B cell (primary cell): ENCODE data around the gene CDC42BPB. TPM values are rescaled to one million over a fixed set of nuclear protein-coding genes. Genes with fewer than 3 reads are reported as not detected.
A peak's percentile ranks its signal among the peaks of the same experiment; 100 is the strongest.

ENCODE experiments used
- ATAC-seq: fragments of 200-7000 bp; cut with Tn5 transposase; one replicate; pipeline ENCODE4 v1.10.0; 2021; ENCODE audit warnings: low read depth, mild to moderate bottlenecking, moderate number of reproducible peaks, moderate library complexity
- CTCF ChIA-PET: fragments of 350-600 bp; sonication (Branson Sonifier 250); formaldehyde crosslinking; loops from one replicate; lab custom pipeline; 2021; ENCODE audit warnings: antibody characterized with exemption, inconsistent platforms; lab: Charles Lee
- POLR2A ChIA-PET: fragments of 350-600 bp; sonication (Branson Sonifier 250); formaldehyde crosslinking; loops from one replicate; lab custom pipeline; 2021; ENCODE audit warnings: antibody characterized with exemption; lab: Charles Lee
- DNase-seq: peaks from one replicate; pipeline ENCODE4 v3.0.0; 2013
- H2AFZ ChIP-seq: 2 replicates; pipeline ENCODE4 v1.6.1; 2012; ENCODE audit warnings: mild to moderate bottlenecking, low read depth, low read length; ENCODE audit not compliant: insufficient read depth, poor library complexity, severe bottlenecking
- H3K27ac ChIP-seq, 2 donors: 1 replicate in 1 of 2; 2 replicates in 1 of 2; pipeline ENCODE4 v1.5.1; 2012 to 2013; ENCODE audit warnings: low read length in 2 of 2, mild to moderate bottlenecking in 2 of 2, moderate library complexity in 1 of 2
- H3K27me3 ChIP-seq, 4 experiments: fragments of 200-600 bp in 1 of 4; sonication (generic) in 1 of 4; replicated peaks in 1 of 4; 1 replicate in 2 of 4; 2 replicates in 2 of 4; pipeline versions ENCODE4 v1.6.1 to v1.7.0; 2013 to 2016; ENCODE audit warnings: low read length in 3 of 4, mild to moderate bottlenecking in 2 of 4, mixed read lengths in 1 of 4, moderate library complexity in 1 of 4; ENCODE audit not compliant: insufficient read depth in 4 of 4, control insufficient read depth in 3 of 4; ENCODE audit errors: control extremely low read depth in 1 of 4
- H3K36me3 ChIP-seq, 2 experiments: replicated peaks in 1 of 2; 1 replicate in 1 of 2; 2 replicates in 1 of 2; pipeline versions ENCODE4 v1.6.1 to v1.7.1; 2013; ENCODE audit warnings: low read length in 1 of 2; ENCODE audit not compliant: insufficient read depth in 2 of 2, control insufficient read depth in 1 of 2; ENCODE audit errors: control extremely low read depth in 1 of 2, extremely low read depth in 1 of 2
- H3K4me1 ChIP-seq, 2 donors: fragments of 200-600 bp in 1 of 2; sonication (generic) in 1 of 2; 1 replicate in 1 of 2; 2 replicates in 1 of 2; pipeline versions ENCODE4 v1.5.1 to v1.6.1; 2013 to 2017; ENCODE audit warnings: low read length in 2 of 2; ENCODE audit not compliant: control insufficient read depth in 2 of 2, insufficient read depth in 2 of 2
- H3K4me2 ChIP-seq: replicated peaks from 2 replicates; pipeline ENCODE3; 2012; ENCODE audit warnings: mild to moderate bottlenecking, low read depth, low read length; ENCODE audit not compliant: poor library complexity, severe bottlenecking
- H3K4me3 ChIP-seq, 5 experiments: fragments of 200-600 bp in 1 of 5; sonication (generic) in 1 of 5; 1 replicate in 3 of 5; 2 replicates in 2 of 5; pipeline versions ENCODE4 v1.5.1 to v1.7.0; 2011 to 2016; ENCODE audit warnings: low read length in 4 of 5, mild to moderate bottlenecking in 4 of 5, low read depth in 2 of 5, control low read depth in 1 of 5, moderate library complexity in 1 of 5; ENCODE audit not compliant: insufficient read depth in 1 of 5; ENCODE audit errors: control extremely low read depth in 1 of 5, extremely low read depth in 1 of 5
- H3K79me2 ChIP-seq: fragments of 200-600 bp; sonication (generic); one replicate; pipeline ENCODE4 v1.6.0; 2016; ENCODE audit warnings: low read length; ENCODE audit not compliant: control insufficient read depth, insufficient read depth
- H3K9ac ChIP-seq: fragments of 200-600 bp; sonication (generic); 2 replicates; pipeline ENCODE4 v1.6.1; 2017; ENCODE audit warnings: mild to moderate bottlenecking, low read length, moderate library complexity
- H3K9me3 ChIP-seq, 3 donors: one replicate each; pipeline versions ENCODE4 v1.6.1 to v1.7.1; 2013; ENCODE audit warnings: low read length in 2 of 3; ENCODE audit not compliant: control insufficient read depth in 2 of 3, insufficient read depth in 1 of 3; ENCODE audit errors: control extremely low read depth in 1 of 3
- H4K20me1 ChIP-seq: 2 replicates; pipeline ENCODE4 v1.6.0; 2012; ENCODE audit warnings: mild to moderate bottlenecking, low read length; ENCODE audit not compliant: insufficient read depth, control insufficient read depth, poor library complexity, severe bottlenecking
- H3K27ac Mint-ChIP-seq: one replicate; pipeline ENCODE4 v1.8.0; 2021; ENCODE audit warnings: mixed read lengths
- H3K27me3 Mint-ChIP-seq: one replicate; pipeline ENCODE4 v1.8.0; 2021; ENCODE audit warnings: mixed read lengths
- H3K4me1 Mint-ChIP-seq: one replicate; pipeline ENCODE4 v1.8.0; 2021; ENCODE audit warnings: mixed read lengths
- H3K4me3 Mint-ChIP-seq: one replicate; pipeline ENCODE4 v1.8.0; 2021; ENCODE audit warnings: mixed read lengths
- H3K9me3 Mint-ChIP-seq: one replicate; pipeline ENCODE4 v1.8.0; 2022; ENCODE audit warnings: mixed read lengths; ENCODE audit not compliant: insufficient read depth
- CTCF ChIP-seq: fragments of 200-600 bp; IDR thresholded peaks from one replicate; pipeline ENCODE4 v1.8.0; 2022; ENCODE audit warnings: antibody characterized with exemption, mild to moderate bottlenecking
- EZH2 ChIP-seq: IDR thresholded peaks from 2 replicates; pipeline ENCODE4 v1.6.1; 2012; ENCODE audit warnings: borderline replicate concordance, low read depth, mild to moderate bottlenecking, moderate library complexity, low read length; ENCODE audit not compliant: insufficient read depth, poor library complexity, severe bottlenecking
- WGBS: methylation state at CpG from one replicate; pipeline ENCODE4 v1.1.5; 2013; ENCODE audit warnings: missing lambda C conversion rate; ENCODE audit not compliant: insufficient coverage; 5-methylcytosine and 5-hydroxymethylcytosine counted together
- intact Hi-C: fragments of 100-400 bp; cut with micrococcal nuclease; formaldehyde crosslinking; loops from one replicate; pipeline ENCODE4 v1.10.0; 2022
- polyA plus RNA-seq: library from polyadenylated mRNA; depleted of rRNA; stranded (reverse); fragments of >200 nt; gene quantifications from 2 replicates; pipeline ENCODE4 v1.2.3, GENCODE V29; 2012
- total RNA-seq, 2 donors: library from RNA; stranded (reverse); fragments of 120-200 nt in 1 of 2; gene quantifications; 1 replicate in 1 of 2; 2 replicates in 1 of 2; pipeline versions ENCODE4 v1.2.3 to v1.2.4, GENCODE V29; 2013 to 2022

CDC42BPB gene
- total and polyA plus RNA-seq, 2 donors (not counting 1 experiment from before 2014, with no cell fraction given): 23.9 to 52.5 TPM

DNA sequence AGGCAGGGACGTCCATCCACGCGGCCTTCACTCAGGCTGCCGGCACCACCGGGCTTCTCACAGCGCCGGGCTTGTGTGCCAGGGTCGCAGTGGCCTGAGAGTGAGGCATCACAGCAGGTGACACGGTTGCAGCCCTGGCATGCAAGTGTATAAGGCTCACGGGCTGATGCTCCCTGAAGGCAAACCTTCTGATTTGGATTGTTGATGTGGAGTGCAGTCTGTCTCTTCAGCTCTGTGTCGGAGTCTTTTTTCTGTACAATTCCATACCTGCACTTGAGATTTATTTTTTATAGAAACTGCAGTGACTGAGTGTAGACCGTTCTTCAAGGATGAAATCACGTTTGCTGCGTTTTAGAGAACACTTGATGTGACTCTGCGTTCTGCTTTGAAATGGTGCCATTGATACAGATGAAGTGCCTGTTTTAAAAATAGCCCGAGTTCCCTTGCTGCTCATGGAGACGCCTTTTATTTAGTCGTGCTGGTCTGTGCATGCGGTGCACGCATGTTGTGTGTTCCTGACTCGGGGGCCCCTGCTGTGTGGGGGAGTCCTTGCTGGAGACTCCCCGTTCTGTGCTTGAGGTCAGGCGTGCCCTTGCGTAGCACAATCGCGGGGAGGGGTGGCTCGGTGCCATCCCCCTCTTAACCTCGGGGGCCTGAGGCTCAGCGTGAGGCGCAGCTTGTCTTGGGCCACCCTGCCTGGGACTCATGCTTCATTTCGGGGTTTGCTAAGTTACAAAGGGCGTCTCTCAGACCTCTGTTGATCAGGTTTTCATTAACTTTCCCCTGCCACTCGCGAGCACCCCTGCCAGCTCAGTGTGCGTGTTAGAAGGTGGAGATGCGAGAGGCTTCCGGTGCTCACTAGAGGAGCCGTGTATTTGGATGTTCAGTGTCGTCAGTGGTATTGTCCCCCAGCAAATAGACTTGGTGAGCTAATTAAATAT, 156.4 kb downstream of the CDC42BPB start:
- Histone ChIP-seq H3K4me3 (peak overlapping the region in 4 of 5 experiments; percentile 15 to 45 (median 30)), H3K27ac (peak overlapping the region; percentile 91 to 93), H4K20me1 (no peaks in the 10 kb centered on the region), H3K9ac (peak overlapping the region; percentile 44), H3K4me1 (peaks cover 62 to 71% of the 10 kb centered on the region in 2 donors), H3K79me2 (peaks cover 32% of the 10 kb centered on the region), H3K9me3 (peaks cover 0 to 3% (median 0%) of the 10 kb centered on the region in 3 donors), H3K36me3 (peaks cover 0 to 55% of the 10 kb centered on the region in 2 experiments), H2AFZ (peak overlapping the region; percentile 50), H3K27me3 (no peaks in the 10 kb centered on the region), H3K4me2 (peak overlapping the region; percentile 76)
- Mint-ChIP-seq H3K4me1 (peaks cover 61% of the 10 kb centered on the region), H3K27me3 (no peaks in the 10 kb centered on the region), H3K9me3 (no peaks in the 10 kb centered on the region), H3K27ac (peak overlapping the region; percentile 98), H3K4me3 (peak overlapping the region; percentile 85)
- POLR2A ChIA-PET: interaction anchor here (0.6 to 2.2 kb wide), 5 partner anchors 16 to 132 kb away, joined by 3 to 13 read pairs (median 5); no protein-coding TSS in a partner anchor
- intact Hi-C loops: loop anchor here (1.0 kb wide), 3 partner anchors 16 to 126 kb away; no protein-coding TSS in a partner anchor
- no peak for TF ChIP-seq EZH2
- TF ChIP-seq CTCF: no peak
- WGBS: 43% methylated on average over 37 of the region's 39 CpGs
- DNase-seq (peak; percentile 82), ATAC-seq (peak; percentile 66)
- CTCF ChIA-PET: interaction anchor here (0.6 to 2.1 kb wide), 8 partner anchors 12 to 365 kb away, joined by 3 to 20 read pairs (median 4); no protein-coding TSS in a partner anchor
